Activated B cell treated with CpG ODN at 0.5 μM for 24 hours (primary cell): ENCODE data around the gene NEDD9. TPM values are rescaled to one million over a fixed set of nuclear protein-coding genes. Genes with fewer than 3 reads are reported as not detected.

Source experiments
- ATAC-seq: fragments of 200-7000 bp; cut with Tn5 transposase; one replicate; pipeline ENCODE4 v1.10.0; 2021; ENCODE audit warnings: low read depth, mild to moderate bottlenecking, moderate library complexity
- CTCF ChIA-PET: fragments of 350-600 bp; sonication (Branson Sonifier 250); formaldehyde crosslinking; loops from one replicate; lab custom pipeline; 2021; ENCODE audit warnings: antibody characterized with exemption; lab: Charles Lee
- POLR2A ChIA-PET: fragments of 350-600 bp; sonication (Branson Sonifier 250); formaldehyde crosslinking; loops from one replicate; lab custom pipeline; 2021; ENCODE audit warnings: antibody characterized with exemption; lab: Charles Lee
- DNase-seq: peaks from one replicate; pipeline ENCODE4 v3.0.0; 2022
- H3K27ac Mint-ChIP-seq: one replicate; pipeline ENCODE4 v1.8.0; 2020; ENCODE audit warnings: mixed read lengths
- H3K27me3 Mint-ChIP-seq: one replicate; pipeline ENCODE4 v1.8.0; 2021; ENCODE audit warnings: mixed read lengths
- H3K36me3 Mint-ChIP-seq: one replicate; pipeline ENCODE4 v1.8.0; 2021; ENCODE audit warnings: low read depth, mixed read lengths
- H3K4me1 Mint-ChIP-seq: one replicate; pipeline ENCODE4 v1.8.0; 2021; ENCODE audit warnings: mixed read lengths
- H3K4me3 Mint-ChIP-seq: one replicate; pipeline ENCODE4 v1.8.0; 2020; ENCODE audit warnings: mild to moderate bottlenecking, mixed read lengths
- H3K9me3 Mint-ChIP-seq: one replicate; pipeline ENCODE4 v1.8.0; 2020; ENCODE audit warnings: mixed read lengths
- intact Hi-C: fragments of 100-400 bp; cut with micrococcal nuclease; formaldehyde crosslinking; loops from one replicate; pipeline ENCODE4 v1.15.1; 2024
- total RNA-seq: library from RNA; stranded (reverse); gene quantifications from 2 replicates; pipeline ENCODE4 v1.2.3, GENCODE V29; 2022
- TF ChIP-seq, protein P1 (sequence below): fragments of 200-600 bp; IDR thresholded peaks from one replicate; pipeline ENCODE4 v1.8.0; 2022; ENCODE audit warnings: antibody characterized with exemption, mild to moderate bottlenecking

Gene NEDD9
- total RNA-seq, 1 donor from 2014 or later = 61.9 TPM

DNA sequence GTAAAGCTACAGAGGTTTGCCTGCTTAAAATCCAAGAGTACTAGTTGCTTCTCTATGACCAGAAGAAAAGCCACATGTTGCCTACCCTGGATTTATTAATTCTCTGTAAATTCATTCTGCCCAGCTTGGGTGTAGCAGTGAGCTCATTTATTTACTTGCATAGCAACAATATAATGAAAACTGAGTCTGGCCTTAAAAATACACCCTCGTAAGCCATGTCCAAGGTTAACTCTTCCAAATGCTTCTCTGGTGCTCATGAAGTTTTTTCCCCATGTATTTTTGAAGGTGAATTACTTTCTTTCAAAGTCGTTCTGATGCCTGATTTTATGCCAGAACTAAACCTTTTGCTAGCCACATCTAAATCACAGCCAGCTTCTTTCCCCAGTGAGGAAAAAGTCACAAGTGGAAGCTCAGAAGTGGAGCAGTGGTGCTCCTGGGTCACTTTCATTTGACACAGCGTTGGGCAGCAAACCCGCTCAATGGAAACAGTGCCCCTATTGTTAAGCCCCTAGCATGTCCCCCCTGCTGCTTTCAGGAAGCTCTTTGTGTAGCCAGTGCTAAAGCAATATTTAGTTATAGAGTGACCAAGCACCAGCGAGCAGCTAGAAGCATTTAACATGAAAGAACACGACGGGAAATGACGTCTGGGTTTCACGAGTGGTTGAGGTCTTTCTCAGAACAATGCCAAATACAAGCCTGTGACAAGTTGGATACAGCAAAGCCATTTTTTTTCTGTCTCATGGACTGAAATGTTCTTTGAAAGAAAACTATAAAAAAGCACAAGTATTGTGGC is 29.8 kb downstream of the NEDD9 start:
- H3K4me1 Mint-ChIP-seq = peaks cover 25% of the 10 kb centered on the region
- TF ChIP-seq, protein P1, sequence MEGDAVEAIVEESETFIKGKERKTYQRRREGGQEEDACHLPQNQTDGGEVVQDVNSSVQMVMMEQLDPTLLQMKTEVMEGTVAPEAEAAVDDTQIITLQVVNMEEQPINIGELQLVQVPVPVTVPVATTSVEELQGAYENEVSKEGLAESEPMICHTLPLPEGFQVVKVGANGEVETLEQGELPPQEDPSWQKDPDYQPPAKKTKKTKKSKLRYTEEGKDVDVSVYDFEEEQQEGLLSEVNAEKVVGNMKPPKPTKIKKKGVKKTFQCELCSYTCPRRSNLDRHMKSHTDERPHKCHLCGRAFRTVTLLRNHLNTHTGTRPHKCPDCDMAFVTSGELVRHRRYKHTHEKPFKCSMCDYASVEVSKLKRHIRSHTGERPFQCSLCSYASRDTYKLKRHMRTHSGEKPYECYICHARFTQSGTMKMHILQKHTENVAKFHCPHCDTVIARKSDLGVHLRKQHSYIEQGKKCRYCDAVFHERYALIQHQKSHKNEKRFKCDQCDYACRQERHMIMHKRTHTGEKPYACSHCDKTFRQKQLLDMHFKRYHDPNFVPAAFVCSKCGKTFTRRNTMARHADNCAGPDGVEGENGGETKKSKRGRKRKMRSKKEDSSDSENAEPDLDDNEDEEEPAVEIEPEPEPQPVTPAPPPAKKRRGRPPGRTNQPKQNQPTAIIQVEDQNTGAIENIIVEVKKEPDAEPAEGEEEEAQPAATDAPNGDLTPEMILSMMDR = no peak

DNA sequence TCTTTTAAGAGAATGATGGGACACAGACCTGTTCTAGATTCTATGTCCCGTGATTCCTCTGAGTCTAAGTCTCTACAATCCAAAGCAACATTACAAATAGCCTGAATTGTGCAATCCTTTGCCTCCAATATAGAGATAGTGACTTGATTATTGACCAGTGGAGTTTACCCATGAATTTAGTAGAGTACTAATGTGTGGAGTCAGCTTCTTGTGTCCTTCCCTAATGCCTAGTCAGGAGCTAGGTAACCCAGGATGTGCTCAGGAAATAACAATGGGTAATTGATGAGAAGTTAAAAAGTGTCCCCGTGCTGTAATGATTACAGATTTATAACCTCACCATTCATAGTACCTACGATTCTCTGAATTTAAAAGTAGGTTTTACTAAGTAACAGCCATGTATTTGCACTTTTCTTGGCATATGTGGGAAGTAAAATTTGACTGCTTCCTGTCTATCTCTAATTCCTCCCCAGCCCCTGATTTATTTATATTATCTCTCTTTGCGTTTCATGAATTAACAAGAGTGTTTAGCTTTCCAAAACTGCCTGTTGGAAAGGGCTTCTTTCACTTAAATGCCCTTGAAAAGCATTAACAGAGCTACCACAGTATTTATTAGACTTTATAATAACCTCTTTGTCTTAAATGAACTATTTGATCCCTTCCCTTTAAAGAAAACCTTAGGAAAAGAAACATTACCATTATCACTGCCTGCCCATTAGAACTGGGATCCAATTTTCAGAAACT is 30.5 kb downstream of the NEDD9 start:
- H3K4me3 Mint-ChIP-seq = no peak overlapping the region
- DNase-seq (no peak), ATAC-seq (no peak)
- intact Hi-C loops = loop anchor here (2.0 kb wide), 1 partner anchor 15 kb away; no protein-coding TSS in a partner anchor
- H3K4me1 Mint-ChIP-seq = peaks cover 19% of the 10 kb centered on the region
- CTCF ChIA-PET = interaction anchor here (1.0 kb wide), 1 partner anchor 294 kb away, joined by 4 read pairs; no protein-coding TSS in a partner anchor
- peaks cover 69% of the 10 kb centered on the region for H3K36me3 Mint-ChIP-seq
- TF ChIP-seq, protein P1 = no peak
- POLR2A ChIA-PET = no interaction called here
- H3K27ac Mint-ChIP-seq = no peak overlapping the region
- no peaks in the 10 kb centered on the region for H3K9me3 Mint-ChIP-seq
- no peaks in the 10 kb centered on the region for H3K27me3 Mint-ChIP-seq

More for the DNA sequence above, 29.8 kb downstream of the NEDD9 start:
- H3K27ac Mint-ChIP-seq = no peak overlapping the region
- ATAC-seq (no peak), DNase-seq (no peak)
- no peaks in the 10 kb centered on the region for H3K9me3 Mint-ChIP-seq
- intact Hi-C loops = loop anchor here (2.0 kb wide), 1 partner anchor 16 kb away; no protein-coding TSS in a partner anchor
- no peak overlapping the region for H3K4me3 Mint-ChIP-seq
- CTCF ChIA-PET = interaction anchor here (1.0 kb wide), 1 partner anchor 293 kb away, joined by 4 read pairs; no protein-coding TSS in a partner anchor
- POLR2A ChIA-PET = no interaction called here
- peaks cover 70% of the 10 kb centered on the region for H3K36me3 Mint-ChIP-seq
- H3K27me3 Mint-ChIP-seq = no peaks in the 10 kb centered on the region

DNA sequence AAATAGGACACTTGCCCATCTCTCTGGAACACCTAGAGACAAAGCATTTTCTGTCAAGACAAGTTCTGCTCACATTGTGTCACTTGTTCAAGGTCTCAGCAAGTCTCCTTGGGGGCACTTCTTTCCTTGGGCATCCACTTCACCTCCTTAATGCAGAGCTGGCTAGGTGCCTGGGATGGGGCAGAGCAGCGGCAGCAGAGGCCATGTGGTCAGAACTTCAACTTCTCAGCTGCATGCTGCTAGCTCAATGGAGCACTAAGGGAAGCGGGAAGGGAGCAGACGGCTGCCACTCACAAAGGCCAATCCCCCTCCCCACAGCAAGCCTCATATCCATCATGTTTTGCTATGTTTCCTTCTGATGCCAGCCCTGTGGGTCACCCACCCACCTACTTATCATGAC is 31.5 kb downstream of the NEDD9 start:
- ATAC-seq (no peak), DNase-seq (no peak)
- Mint-ChIP-seq H3K4me1 (peaks cover 14% of the 10 kb centered on the region), H3K9me3 (no peaks in the 10 kb centered on the region), H3K27ac (no peak overlapping the region), H3K4me3 (no peak overlapping the region), H3K36me3 (peaks cover 68% of the 10 kb centered on the region), H3K27me3 (no peaks in the 10 kb centered on the region)
- ChIA-PET POLR2A (no interaction called here), CTCF (no interaction called here)
- intact Hi-C loops = no loop called here
- TF ChIP-seq, protein P1 = no peak

DNA sequence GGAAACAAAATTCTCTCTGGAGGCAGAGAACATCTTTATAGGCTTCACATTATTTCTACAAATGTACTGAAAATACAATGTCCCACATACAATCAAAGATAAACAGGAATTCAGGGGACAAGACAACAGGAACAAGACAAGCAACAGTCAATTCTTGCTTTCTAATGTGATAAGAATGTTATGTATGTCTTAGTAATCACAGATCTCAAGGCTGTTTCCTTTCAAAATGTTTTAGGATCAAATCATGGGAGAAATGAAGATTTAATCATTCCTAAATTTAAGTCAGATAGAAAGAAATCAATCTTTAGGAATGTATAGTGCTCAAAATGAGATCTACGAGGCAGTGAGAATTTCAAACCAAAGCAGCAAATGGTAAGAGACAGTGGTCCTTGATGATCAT is 32.1 kb downstream of the NEDD9 start:
- H3K4me1 Mint-ChIP-seq = peaks cover 14% of the 10 kb centered on the region
- no peaks in the 10 kb centered on the region for H3K27me3 Mint-ChIP-seq
- DNase-seq = no peak
- no peak overlapping the region for H3K4me3 Mint-ChIP-seq
- H3K9me3 Mint-ChIP-seq = no peaks in the 10 kb centered on the region
- TF ChIP-seq, protein P1 = no peak
- ChIA-PET POLR2A (no interaction called here), CTCF (no interaction called here)
- peaks cover 64% of the 10 kb centered on the region for H3K36me3 Mint-ChIP-seq
- intact Hi-C loops = no loop called here
- no peak for ATAC-seq
- no peak overlapping the region for H3K27ac Mint-ChIP-seq
